ENCODE data around the gene CMTM1. TPM values are rescaled to one million over a fixed set of nuclear protein-coding genes. Genes with fewer than 3 reads are reported as not detected.
A peak's percentile ranks its signal among the peaks of the same experiment; 100 is the strongest.

CMTM1 gene
- polyA plus RNA-seq, 1 donor (not counting 4 experiments of a cell fraction or from before 2014, with no cell fraction given): 0.24 TPM

DNA sequence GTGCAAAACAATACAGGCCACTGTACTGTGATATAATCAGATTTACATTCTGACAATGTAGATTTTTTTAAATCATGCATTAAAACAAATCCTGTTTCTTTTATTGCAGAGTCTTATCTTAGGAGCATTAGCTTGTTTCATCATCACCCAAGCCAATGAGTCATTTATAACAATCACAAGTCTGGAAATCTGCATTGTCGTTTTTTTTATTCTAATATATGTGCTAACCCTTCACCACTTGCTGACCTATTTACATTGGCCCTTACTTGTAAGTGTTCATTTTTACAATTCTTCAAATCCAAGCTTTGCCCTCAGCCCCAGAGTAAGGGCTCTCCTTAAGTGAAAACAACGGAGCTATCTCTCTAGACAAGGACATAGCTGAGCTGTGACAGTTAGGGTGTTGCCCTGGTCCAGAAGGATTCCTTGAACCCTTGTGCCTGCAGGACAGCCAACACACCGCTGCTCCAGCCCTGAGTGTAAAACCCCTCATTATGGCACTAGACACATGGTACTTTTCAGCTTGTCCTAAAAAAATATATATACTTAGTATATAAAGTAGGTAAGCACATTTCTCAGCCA lies 3.7 kb downstream of the CMTM1 start:
- Histone ChIP-seq H3K79me2 (ENCODE audit: control insufficient read depth, insufficient read depth, low read length) (no peaks in the 10 kb centered on the region), H3K9me3 (ENCODE audit: control insufficient read depth, low read depth, low read length) (no peaks in the 10 kb centered on the region), H3K9ac (ENCODE audit: control insufficient read depth, extremely low read depth, insufficient read depth, low read length) (no peak overlapping the region), H3K27me3 (ENCODE audit: control insufficient read depth, extremely low read depth, insufficient read depth, low read length) (no peaks in the 10 kb centered on the region), H3K36me3 (ENCODE audit: control insufficient read depth in 2 of 2, extremely low read depth in 1 of 2, insufficient read depth in 2 of 2, low read length in 2 of 2) (peaks cover 2 to 3% of the 10 kb centered on the region in 2 experiments), H4K20me1 (ENCODE audit: control insufficient read depth, extremely low read depth, insufficient read depth, low read length) (no peaks in the 10 kb centered on the region), H3K4me1 (ENCODE audit: control insufficient read depth, extremely low read depth, insufficient read depth, low read length) (peaks cover 12% of the 10 kb centered on the region), H3K27ac (ENCODE audit: control insufficient read depth, insufficient read depth, low read length) (no peak overlapping the region), H3K4me2 (ENCODE audit: control insufficient read depth, extremely low read depth, insufficient read depth, low read depth, low read length) (peak overlapping the region; percentile 43), H3K4me3 (ENCODE audit: control insufficient read depth in 2 of 3, extremely low read depth in 1 of 3, insufficient read depth in 2 of 3, low read depth in 1 of 3, low read length in 3 of 3) (no peak overlapping the region), H3K9me1 (ENCODE audit: control insufficient read depth, extremely low read depth, insufficient read depth, low read length) (no peaks in the 10 kb centered on the region), H2AFZ (ENCODE audit: control insufficient read depth, low read length) (no peak overlapping the region)
- DNase-seq (ENCODE audit: low read depth, low spot score): no peak
- dilution Hi-C loops (cut with MboI; ENCODE audit: extremely low pct_ligation_motif_present, low sequenced_read_pairs): no loop called here
- no peak for FAIRE-seq
- TF ChIP-seq EZH2 (IDR thresholded peaks at IDR 0.05; ENCODE audit: low read length): no peak
- TF ChIP-seq, protein P1, sequence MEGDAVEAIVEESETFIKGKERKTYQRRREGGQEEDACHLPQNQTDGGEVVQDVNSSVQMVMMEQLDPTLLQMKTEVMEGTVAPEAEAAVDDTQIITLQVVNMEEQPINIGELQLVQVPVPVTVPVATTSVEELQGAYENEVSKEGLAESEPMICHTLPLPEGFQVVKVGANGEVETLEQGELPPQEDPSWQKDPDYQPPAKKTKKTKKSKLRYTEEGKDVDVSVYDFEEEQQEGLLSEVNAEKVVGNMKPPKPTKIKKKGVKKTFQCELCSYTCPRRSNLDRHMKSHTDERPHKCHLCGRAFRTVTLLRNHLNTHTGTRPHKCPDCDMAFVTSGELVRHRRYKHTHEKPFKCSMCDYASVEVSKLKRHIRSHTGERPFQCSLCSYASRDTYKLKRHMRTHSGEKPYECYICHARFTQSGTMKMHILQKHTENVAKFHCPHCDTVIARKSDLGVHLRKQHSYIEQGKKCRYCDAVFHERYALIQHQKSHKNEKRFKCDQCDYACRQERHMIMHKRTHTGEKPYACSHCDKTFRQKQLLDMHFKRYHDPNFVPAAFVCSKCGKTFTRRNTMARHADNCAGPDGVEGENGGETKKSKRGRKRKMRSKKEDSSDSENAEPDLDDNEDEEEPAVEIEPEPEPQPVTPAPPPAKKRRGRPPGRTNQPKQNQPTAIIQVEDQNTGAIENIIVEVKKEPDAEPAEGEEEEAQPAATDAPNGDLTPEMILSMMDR (optimal IDR thresholded peaks at IDR 0.05 in 1 of 3, IDR thresholded peaks at IDR 0.05 in 1 of 3, conservative IDR thresholded peaks at IDR 0.05 in 1 of 3; ENCODE audit: extremely low read depth in 1 of 3, insufficient read depth in 2 of 3, low read length in 3 of 3): no peak

DNA sequence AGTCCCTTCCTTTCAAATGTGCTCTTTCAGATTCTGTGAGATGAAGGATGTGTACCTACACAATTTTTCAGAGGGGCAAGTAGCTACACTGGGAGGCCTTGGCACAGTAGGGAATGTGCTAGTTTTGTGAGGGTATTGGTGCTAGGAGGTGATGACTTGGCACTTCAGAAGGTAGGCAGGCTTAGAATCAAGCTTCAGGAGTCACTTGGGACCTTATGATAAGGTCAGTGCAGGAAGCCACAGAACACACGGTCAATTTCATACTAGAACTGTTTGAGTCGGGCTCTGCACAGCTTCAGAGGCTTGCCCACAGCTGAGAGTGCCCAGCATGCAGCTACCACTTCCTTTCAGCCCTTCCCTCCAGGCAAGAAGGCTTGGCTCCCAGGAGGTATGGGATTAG lies 6.1 kb downstream of the CMTM1 start:
- peaks cover 12% of the 10 kb centered on the region for H3K4me1 ChIP-seq (ENCODE audit: control insufficient read depth, extremely low read depth, insufficient read depth, low read length)
- no peaks in the 10 kb centered on the region for H3K79me2 ChIP-seq (ENCODE audit: control insufficient read depth, insufficient read depth, low read length)
- FAIRE-seq (no peak), DNase-seq (ENCODE audit: low read depth, low spot score) (no peak)
- no peak overlapping the region for H3K4me2 ChIP-seq (ENCODE audit: control insufficient read depth, extremely low read depth, insufficient read depth, low read depth, low read length)
- H2AFZ ChIP-seq (ENCODE audit: control insufficient read depth, low read length): no peak overlapping the region
- no peaks in the 10 kb centered on the region for H3K36me3 ChIP-seq (ENCODE audit: control insufficient read depth in 2 of 2, extremely low read depth in 1 of 2, insufficient read depth in 2 of 2, low read length in 2 of 2)
- H3K4me3 ChIP-seq (ENCODE audit: control insufficient read depth in 2 of 3, extremely low read depth in 1 of 3, insufficient read depth in 2 of 3, low read depth in 1 of 3, low read length in 3 of 3): no peak overlapping the region
- H3K27me3 ChIP-seq (ENCODE audit: control insufficient read depth, extremely low read depth, insufficient read depth, low read length): no peaks in the 10 kb centered on the region
- no peaks in the 10 kb centered on the region for H3K9me1 ChIP-seq (ENCODE audit: control insufficient read depth, extremely low read depth, insufficient read depth, low read length)
- H3K27ac ChIP-seq (ENCODE audit: control insufficient read depth, insufficient read depth, low read length): no peak overlapping the region
- dilution Hi-C loops (cut with MboI; ENCODE audit: extremely low pct_ligation_motif_present, low sequenced_read_pairs): no loop called here
- H3K9me3 ChIP-seq (ENCODE audit: control insufficient read depth, low read depth, low read length): no peaks in the 10 kb centered on the region
- no peak for TF ChIP-seq EZH2 (IDR thresholded peaks at IDR 0.05; ENCODE audit: low read length)
- TF ChIP-seq, protein P1 (optimal IDR thresholded peaks at IDR 0.05 in 1 of 3, IDR thresholded peaks at IDR 0.05 in 1 of 3, conservative IDR thresholded peaks at IDR 0.05 in 1 of 3; ENCODE audit: extremely low read depth in 1 of 3, insufficient read depth in 2 of 3, low read length in 3 of 3): no peak
- no peaks in the 10 kb centered on the region for H4K20me1 ChIP-seq (ENCODE audit: control insufficient read depth, extremely low read depth, insufficient read depth, low read length)
- H3K9ac ChIP-seq (ENCODE audit: control insufficient read depth, extremely low read depth, insufficient read depth, low read length): no peak overlapping the region
